GM10248 (cell line): ENCODE results near the gene NDUFS1.

ENCODE experiments used
- CTCF ChIA-PET: fragments of 300-600 bp; sonication (Branson Sonifier 250); formaldehyde crosslinking; extraction: SDS; loops from one replicate; lab custom pipeline; 2021; ENCODE audit warnings: antibody characterized with exemption; lab: Yijun Ruan, JAX
- POLR2A ChIA-PET: fragments of 350-650 bp; sonication (Branson Sonifier 250); formaldehyde crosslinking; extraction: SDS; loops from one replicate; lab custom pipeline; 2020; ENCODE audit warnings: antibody characterized with exemption; lab: Yijun Ruan, JAX
- DNase-seq: peaks from one replicate; pipeline ENCODE4 v3.0.0; 2012; ENCODE audit errors: extremely low spot score
- TF ChIP-seq, protein P1 (sequence below): IDR thresholded peaks from 2 replicates; pipeline ENCODE4 v1.5.1; 2012; ENCODE audit warnings: mild to moderate bottlenecking, low read depth; ENCODE audit errors: extremely low read depth, missing control alignments, control extremely low read depth

Gene NDUFS1

DNA sequence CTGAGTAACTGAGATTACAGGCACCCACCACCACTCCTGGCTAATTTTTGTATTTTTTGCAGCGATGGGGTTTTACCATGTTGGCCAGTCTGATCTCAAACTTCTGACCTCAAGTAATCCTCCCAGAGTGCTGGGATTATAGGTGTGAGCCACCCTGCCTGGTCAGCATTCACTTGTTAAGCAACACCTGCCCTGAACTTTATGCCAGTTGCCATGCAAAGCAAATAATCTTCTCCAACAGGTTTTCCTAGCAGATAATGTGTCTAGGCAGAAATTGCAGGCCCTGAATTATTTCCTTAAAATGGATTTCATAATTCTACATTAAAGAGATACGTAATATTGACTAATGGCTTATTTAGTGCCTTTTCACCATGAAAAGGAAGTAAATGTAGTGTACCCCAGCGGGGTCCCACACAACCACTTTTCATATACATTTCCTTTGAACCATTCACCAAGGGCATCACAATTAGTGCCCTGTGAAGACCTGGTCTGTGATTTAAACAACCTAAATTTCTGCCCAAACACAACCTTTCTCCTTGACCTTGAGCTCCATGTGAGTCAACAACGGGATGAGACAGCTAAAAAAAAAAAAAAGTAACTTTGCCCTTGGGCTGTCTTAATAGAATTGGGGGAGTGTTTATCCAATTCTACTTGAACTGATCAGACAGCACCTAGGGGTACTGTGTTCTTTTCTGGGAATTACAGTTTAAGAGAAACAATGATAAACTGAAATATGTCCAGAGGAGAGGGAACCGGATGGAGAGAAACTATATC is 42.0 kb upstream of the NDUFS1 start:
- TF ChIP-seq, protein P1, sequence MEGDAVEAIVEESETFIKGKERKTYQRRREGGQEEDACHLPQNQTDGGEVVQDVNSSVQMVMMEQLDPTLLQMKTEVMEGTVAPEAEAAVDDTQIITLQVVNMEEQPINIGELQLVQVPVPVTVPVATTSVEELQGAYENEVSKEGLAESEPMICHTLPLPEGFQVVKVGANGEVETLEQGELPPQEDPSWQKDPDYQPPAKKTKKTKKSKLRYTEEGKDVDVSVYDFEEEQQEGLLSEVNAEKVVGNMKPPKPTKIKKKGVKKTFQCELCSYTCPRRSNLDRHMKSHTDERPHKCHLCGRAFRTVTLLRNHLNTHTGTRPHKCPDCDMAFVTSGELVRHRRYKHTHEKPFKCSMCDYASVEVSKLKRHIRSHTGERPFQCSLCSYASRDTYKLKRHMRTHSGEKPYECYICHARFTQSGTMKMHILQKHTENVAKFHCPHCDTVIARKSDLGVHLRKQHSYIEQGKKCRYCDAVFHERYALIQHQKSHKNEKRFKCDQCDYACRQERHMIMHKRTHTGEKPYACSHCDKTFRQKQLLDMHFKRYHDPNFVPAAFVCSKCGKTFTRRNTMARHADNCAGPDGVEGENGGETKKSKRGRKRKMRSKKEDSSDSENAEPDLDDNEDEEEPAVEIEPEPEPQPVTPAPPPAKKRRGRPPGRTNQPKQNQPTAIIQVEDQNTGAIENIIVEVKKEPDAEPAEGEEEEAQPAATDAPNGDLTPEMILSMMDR, result no peak
- ChIA-PET CTCF (no interaction called here), POLR2A (interaction anchor here (0.5 kb wide), 1 partner anchor 107 kb away, joined by 3 read pairs; no protein-coding TSS in a partner anchor)
- no peak for DNase-seq

DNA sequence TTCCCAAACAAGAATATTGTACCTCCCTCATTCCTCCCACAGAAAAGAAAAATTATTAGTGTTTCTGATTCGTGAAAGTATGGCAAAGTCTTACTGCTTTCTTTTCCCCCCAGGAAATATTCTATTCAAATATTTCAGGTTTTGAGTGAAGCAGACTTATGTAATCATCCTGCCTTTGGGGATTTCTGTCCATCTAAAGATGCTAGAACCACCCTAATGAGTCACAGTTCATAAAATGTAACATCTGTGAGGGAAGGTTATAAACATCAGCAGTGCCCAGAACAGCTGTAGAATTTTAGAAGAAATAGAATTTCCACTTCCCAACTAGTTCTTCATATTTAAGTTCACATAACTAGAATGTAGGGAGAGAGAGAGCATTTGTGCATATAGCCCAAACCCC is 39.4 kb upstream of the NDUFS1 start:
- ChIA-PET CTCF (interaction anchor here (0.9 kb wide), 1 partner anchor 10 kb away, joined by 3 read pairs; no protein-coding TSS in a partner anchor), POLR2A (no interaction called here)
- TF ChIP-seq, protein P1, result no peak
- DNase-seq, result no peak

DNA sequence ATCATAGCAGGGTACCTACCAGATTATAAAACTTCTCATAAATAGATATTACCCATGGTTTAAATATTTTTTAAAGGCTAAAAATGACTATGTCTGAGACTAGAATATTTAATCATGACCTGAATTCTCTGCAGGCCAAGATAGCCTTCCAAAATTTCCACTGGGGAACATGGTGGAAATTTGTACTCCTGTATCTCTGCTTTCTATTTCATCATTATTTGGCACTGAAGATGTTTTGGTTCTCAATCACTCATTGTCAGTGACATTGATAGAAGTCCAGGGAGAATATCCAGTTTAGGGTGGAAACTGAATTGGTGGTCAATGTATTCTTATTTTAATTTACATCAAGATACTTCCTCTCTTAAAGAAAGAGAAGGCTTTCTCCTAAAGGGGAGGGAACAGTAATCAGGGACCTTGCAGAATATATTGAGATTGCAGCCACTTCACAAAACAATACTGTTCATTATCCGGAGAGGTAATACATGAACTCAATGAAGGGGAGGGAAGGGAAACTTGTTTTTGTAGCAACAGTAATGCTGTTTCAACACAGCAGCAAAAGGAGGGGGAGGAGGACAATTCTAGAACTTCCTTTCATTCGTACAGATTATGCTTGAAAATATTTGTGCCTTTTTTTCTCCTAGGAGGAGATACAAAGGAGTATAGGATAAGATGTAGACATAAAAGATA is 34.6 kb upstream of the NDUFS1 start:
- TF ChIP-seq, protein P1, result no peak
- ChIA-PET CTCF (no interaction called here), POLR2A (no interaction called here)
- no peak for DNase-seq

DNA sequence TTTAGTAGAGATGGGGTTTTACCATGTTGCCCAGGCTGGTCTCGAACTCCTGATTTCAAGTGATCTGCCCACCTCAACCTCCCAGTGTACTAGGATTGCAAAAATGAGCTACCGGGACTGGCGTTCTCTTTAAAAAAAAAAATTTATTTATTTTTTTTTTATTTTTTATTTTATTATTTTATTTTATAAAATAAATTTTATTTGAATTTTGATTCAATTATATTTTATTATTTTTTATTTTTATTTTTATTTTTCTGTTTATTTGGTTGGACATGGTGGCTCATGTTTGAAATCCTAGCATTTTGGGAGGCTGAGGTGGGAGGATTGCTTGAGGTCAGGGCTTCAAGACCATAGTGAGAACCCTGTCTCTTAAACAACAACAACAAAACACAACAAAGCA is 32.9 kb upstream of the NDUFS1 start:
- ChIA-PET CTCF (no interaction called here), POLR2A (no interaction called here)
- no peak for DNase-seq
- TF ChIP-seq, protein P1, result no peak

DNA sequence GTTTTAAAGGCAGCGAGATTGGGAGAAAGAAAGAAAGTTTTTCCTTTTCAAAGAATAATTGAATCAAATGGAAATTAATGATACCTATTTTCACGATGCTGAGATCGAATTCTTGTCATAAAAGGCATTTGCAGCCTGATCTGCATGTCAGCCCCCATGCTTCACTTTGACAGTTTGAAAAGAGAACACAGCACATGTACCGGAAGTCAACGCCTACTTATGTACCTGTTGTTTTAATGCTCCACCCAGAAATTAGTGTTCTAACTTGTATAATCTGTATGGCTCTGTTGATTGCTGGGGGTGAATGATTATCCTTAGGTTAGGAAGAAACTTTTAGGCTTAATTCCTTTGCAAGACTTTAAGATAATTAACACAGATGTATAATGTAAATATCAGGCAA is 31.4 kb upstream of the NDUFS1 start:
- ChIA-PET CTCF (no interaction called here), POLR2A (no interaction called here)
- TF ChIP-seq, protein P1, result no peak
- DNase-seq, result no peak

DNA sequence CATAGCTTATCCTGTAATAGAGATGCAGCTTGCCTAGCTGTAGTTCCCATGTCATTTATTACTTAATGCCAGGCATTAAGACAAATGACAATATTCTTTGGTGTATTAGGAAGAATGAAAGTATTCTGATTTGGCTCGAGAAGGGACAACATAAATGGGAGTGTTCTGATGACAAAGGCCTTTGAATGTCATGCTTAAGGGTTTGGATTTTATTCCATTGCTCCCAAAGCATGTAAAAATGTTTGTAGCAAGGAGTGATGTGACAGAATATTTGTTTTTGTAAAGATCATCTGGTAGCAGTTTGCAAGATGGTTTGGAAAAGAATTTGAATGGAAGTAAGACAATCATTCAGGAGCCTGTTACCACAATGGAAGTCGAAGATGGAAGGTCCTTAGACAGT is 30.9 kb upstream of the NDUFS1 start:
- DNase-seq, result no peak
- POLR2A ChIA-PET, result no interaction called here
- CTCF ChIA-PET, result interaction anchor here (1.0 kb wide), 1 partner anchor 21 kb away, joined by 3 read pairs; no protein-coding TSS in a partner anchor
- TF ChIP-seq, protein P1, result no peak
